BJ (cell line): ENCODE results near the gene TRABD2B. TPM values are rescaled to one million over a fixed set of nuclear protein-coding genes. Genes with fewer than 3 reads are reported as not detected.

Experiments used
- CTCF ChIA-PET: fragments of 350-600 bp; formaldehyde crosslinking; extraction: SDS; loops from one replicate; lab custom pipeline; 2021; ENCODE audit warnings: antibody characterized with exemption, inconsistent platforms; lab: Yijun Ruan, JAX
- POLR2A ChIA-PET: fragments of 300-600 bp; sonication (Branson Sonifier 250); formaldehyde crosslinking; extraction: SDS; loops from one replicate; lab custom pipeline; 2021; ENCODE audit warnings: antibody characterized with exemption; lab: Charles Lee
- DNase-seq: peaks from one replicate; pipeline ENCODE4 v3.0.0-alpha.2; 2011; ENCODE audit warnings: low read depth
- H3K27me3 ChIP-seq: 2 replicates; pipeline ENCODE4 v1.6.0; 2011; ENCODE audit warnings: low read length; ENCODE audit not compliant: control insufficient read depth, insufficient read depth
- H3K36me3 ChIP-seq: 2 replicates; pipeline ENCODE4 v1.5.1; 2011; ENCODE audit warnings: low read length; ENCODE audit not compliant: control insufficient read depth, insufficient read depth
- H3K4me3 ChIP-seq: 2 replicates; pipeline ENCODE4 v1.5.1; 2011; ENCODE audit warnings: low read depth, mild to moderate bottlenecking, control low read depth, low read length
- polyA plus RNA-seq: library from polyadenylated mRNA; depleted of rRNA; stranded (reverse); fragments of >200 nt; gene quantifications from 2 replicates; pipeline ENCODE4 v1.2.3, GENCODE V29; 2011
- TF ChIP-seq, protein P1 (sequence below): IDR thresholded peaks from 2 replicates; pipeline ENCODE4 v1.5.1; 2011; ENCODE audit warnings: low read depth, mild to moderate bottlenecking, control low read depth, inconsistent platforms, low read length, moderate library complexity; ENCODE audit not compliant: insufficient read depth

Gene TRABD2B
- polyA plus RNA-seq, 1 experiment: not detected

DNA sequence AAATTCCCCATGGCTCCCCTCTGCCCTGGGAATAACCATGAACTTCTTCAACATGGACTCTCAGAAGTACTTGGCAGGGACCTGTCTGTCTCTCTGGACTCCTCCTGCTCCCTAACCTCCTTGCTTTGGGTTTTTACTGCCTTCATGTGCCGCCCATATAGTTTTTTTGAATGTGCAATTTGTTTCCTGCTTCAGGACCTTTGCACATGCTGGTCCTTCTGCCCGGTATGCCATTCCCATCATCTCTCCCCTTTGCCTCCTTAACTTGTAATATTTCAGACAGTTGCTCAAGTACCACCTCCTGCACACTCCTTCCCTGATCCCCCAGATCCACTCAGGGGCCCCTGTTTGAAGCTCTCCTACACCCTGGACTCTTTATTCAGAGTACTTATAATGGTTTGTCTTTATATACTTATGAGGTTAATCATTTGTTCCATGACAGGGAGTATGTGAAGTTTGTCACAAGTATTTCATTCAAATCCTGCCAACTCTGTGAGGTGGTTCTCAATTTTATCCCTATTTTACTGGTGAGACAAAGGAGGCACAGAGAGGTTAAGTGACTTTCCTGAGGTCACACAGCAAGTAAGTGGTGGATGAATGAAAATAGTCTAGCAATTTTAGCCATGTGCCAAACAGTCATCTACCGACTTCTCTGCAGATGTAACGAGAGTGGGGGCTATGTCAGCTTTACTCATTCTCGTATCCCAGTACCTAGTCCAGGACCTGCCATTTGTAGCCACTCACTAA lies 180.7 kb downstream of the TRABD2B start:
- POLR2A ChIA-PET: no interaction called here
- no peak overlapping the region for H3K4me3 ChIP-seq
- H3K36me3 ChIP-seq: no peaks in the 10 kb centered on the region
- TF ChIP-seq, protein P1, sequence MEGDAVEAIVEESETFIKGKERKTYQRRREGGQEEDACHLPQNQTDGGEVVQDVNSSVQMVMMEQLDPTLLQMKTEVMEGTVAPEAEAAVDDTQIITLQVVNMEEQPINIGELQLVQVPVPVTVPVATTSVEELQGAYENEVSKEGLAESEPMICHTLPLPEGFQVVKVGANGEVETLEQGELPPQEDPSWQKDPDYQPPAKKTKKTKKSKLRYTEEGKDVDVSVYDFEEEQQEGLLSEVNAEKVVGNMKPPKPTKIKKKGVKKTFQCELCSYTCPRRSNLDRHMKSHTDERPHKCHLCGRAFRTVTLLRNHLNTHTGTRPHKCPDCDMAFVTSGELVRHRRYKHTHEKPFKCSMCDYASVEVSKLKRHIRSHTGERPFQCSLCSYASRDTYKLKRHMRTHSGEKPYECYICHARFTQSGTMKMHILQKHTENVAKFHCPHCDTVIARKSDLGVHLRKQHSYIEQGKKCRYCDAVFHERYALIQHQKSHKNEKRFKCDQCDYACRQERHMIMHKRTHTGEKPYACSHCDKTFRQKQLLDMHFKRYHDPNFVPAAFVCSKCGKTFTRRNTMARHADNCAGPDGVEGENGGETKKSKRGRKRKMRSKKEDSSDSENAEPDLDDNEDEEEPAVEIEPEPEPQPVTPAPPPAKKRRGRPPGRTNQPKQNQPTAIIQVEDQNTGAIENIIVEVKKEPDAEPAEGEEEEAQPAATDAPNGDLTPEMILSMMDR: no peak
- no peak for DNase-seq
- H3K27me3 ChIP-seq: no peaks in the 10 kb centered on the region
- CTCF ChIA-PET: no interaction called here

DNA sequence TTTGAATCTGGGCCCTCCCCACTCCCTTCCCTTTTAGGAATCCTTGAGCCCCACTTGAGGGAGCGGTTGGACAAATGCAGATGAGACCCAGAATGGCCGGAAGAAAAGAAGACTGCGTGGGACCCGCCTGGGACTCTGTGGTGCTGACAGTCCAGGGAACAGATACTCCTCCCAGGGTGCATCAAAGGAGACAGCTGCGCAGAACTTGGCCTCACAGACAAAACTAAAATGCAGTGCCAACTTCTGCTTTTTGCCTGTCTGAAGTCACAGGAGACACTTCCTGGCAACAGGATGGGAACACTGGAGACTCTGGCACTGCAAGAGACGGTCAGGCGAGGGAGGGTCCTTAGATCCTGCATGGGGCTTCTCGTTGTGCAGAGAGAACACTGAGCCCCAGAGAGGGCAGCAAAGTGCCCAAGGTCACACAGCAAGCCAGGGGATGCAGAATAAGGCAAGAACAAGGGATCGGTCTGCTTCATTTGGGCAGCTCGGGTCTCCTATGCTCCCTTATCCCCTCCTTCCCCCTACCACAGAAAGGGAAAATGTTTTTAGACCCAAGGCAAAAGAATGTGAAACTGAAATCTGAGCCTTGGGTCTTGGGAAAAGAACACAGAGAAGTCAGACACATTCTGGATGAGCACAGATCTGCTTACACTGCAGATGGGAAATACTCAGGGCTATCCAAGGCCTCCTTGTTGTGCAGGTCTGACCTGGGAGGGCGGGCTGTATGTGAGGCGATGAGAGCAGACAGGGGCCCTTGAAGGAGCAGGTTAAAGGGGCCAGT lies 182.4 kb downstream of the TRABD2B start:
- ChIA-PET CTCF (no interaction called here), POLR2A (no interaction called here)
- Histone ChIP-seq H3K27me3 (no peaks in the 10 kb centered on the region), H3K36me3 (no peaks in the 10 kb centered on the region), H3K4me3 (no peak overlapping the region)
- no peak for DNase-seq
- TF ChIP-seq, protein P1: no peak

DNA sequence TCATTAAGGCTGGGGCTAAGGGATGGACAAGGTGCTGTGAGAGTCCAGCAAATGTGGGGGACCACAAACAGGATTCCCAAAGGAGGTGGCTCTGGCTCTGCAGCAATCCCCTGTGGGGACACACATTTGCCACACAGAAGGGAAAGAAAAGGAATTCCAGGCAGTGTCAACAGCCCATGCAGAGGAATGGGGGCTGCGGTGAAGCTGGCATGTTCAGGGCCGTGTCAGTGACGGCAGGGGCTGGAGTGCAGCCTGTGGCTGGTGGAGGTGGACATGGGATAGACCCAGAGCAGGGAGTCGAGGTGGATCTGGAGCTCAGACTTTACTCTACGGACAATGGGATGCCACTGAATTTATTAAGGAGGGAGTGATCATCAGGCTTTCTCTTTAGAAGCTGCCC lies 183.2 kb downstream of the TRABD2B start:
- DNase-seq: no peak
- H3K27me3 ChIP-seq: no peaks in the 10 kb centered on the region
- H3K36me3 ChIP-seq: no peaks in the 10 kb centered on the region
- CTCF ChIA-PET: no interaction called here
- H3K4me3 ChIP-seq: no peak overlapping the region
- TF ChIP-seq, protein P1: no peak
- POLR2A ChIA-PET: interaction anchor here (0.6 kb wide), 1 partner anchor 13 kb away, joined by 3 read pairs; no protein-coding TSS in a partner anchor

DNA sequence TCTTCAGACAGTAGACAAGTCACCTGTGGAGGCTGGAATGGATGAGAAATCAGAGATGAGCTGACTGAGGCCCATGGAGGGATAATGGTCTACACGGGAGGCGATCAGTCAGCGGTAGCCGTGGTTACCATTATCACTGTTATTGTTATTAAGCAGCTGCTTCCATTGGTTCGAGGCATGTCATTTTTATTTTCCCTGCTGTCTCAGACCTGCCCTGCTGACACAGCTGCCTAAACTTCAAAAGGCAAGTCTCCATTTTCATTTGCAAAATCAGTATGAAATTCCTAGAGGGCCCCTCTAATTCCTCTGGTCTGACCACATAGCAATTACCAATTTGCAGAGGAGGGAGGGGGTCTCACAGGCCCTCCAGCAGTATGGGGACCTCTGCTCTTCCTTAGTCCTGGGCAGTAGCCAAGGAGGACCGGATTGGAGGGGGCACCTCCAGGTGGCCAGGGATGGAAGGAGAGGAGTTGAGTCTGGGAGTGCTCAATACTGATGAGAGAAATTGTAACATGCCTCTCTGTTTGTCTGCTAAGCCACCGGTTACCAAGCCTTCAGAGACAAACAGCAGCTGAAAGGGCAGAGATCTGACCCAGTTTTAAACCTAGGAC lies 184.2 kb downstream of the TRABD2B start:
- no peaks in the 10 kb centered on the region for H3K36me3 ChIP-seq
- no peak for DNase-seq
- CTCF ChIA-PET: no interaction called here
- H3K27me3 ChIP-seq: no peaks in the 10 kb centered on the region
- TF ChIP-seq, protein P1: no peak
- POLR2A ChIA-PET: interaction anchor here (0.6 kb wide), 1 partner anchor 14 kb away, joined by 3 read pairs; no protein-coding TSS in a partner anchor
- H3K4me3 ChIP-seq: no peak overlapping the region
